GM12878 (cell line): ENCODE results near the gene TRMT1. TPM values are rescaled to one million over a fixed set of nuclear protein-coding genes. Genes with fewer than 3 reads are reported as not detected.
A peak's percentile ranks its signal among the peaks of the same experiment; 100 is the strongest.

Source experiments
- ATF7 ChIP-seq: fragments of 450-650 bp; IDR thresholded peaks from 2 replicates; pipeline ENCODE4 v1.6.1; 2016; ENCODE audit warnings: low read depth, mild to moderate bottlenecking
- BHLHE40 ChIP-seq, 2 experiments: fragments of 450-650 bp in 1 of 2; IDR thresholded peaks; 2 replicates each; pipeline ENCODE4 v1.6.1; 2011 to 2017; ENCODE audit warnings: low read depth in 2 of 2, borderline replicate concordance in 1 of 2, improper control_type of control experiment in 1 of 2, low read length in 1 of 2, mild to moderate bottlenecking in 1 of 2
- CEBPB ChIP-seq, 2 experiments: fragments of 150-350 bp in 1 of 2; IDR thresholded peaks; 2 replicates each; pipeline ENCODE4 v1.6.1; 2012 to 2014; ENCODE audit warnings: low read depth in 2 of 2, low read length in 2 of 2, borderline replicate concordance in 1 of 2, inconsistent platforms in 1 of 2
- CHD1 ChIP-seq: IDR thresholded peaks from 2 replicates; pipeline ENCODE4 v1.6.1; 2012; ENCODE audit warnings: low read depth, low read length, improper control_type of control experiment
- CREB1 ChIP-seq: IDR thresholded peaks from 2 replicates; pipeline ENCODE4 v1.6.1; 2012; ENCODE audit warnings: low read depth, mild to moderate bottlenecking, inconsistent platforms
- E2F4 ChIP-seq: IDR thresholded peaks from 2 replicates; pipeline ENCODE4 v1.6.1; 2012; ENCODE audit warnings: low read depth, low read length, improper control_type of control experiment
- EGR1 ChIP-seq, 2 experiments: IDR thresholded peaks; 1 replicate in 1 of 2; 2 replicates in 1 of 2; pipeline ENCODE4 v1.6.1; 2011 to 2012; ENCODE audit warnings: low read depth in 2 of 2, low read length in 2 of 2, borderline replicate concordance in 1 of 2, mild to moderate bottlenecking in 1 of 2, moderate library complexity in 1 of 2
- HDGF ChIP-seq: fragments of 450-650 bp; IDR thresholded peaks from 2 replicates; pipeline ENCODE4 v1.6.1; 2016; ENCODE audit warnings: antibody characterized with exemption
- IKZF2 ChIP-seq, 2 experiments: fragments of 450-650 bp; IDR thresholded peaks; 2 replicates each; pipeline ENCODE4 v1.6.1; 2017; ENCODE audit warnings: mild to moderate bottlenecking in 2 of 2, moderate library complexity in 2 of 2
- JUNB ChIP-seq: IDR thresholded peaks from 2 replicates; pipeline ENCODE4 v1.6.1; 2016; ENCODE audit warnings: antibody characterized with exemption, mild to moderate bottlenecking
- MLLT1 ChIP-seq: fragments of 450-650 bp; IDR thresholded peaks from 2 replicates; pipeline ENCODE4 v1.6.1; 2016; ENCODE audit warnings: mild to moderate bottlenecking
- MTA2 ChIP-seq: fragments of 450-650 bp; IDR thresholded peaks from 2 replicates; pipeline ENCODE4 v1.6.1; 2016; ENCODE audit warnings: low read depth, mild to moderate bottlenecking, moderate library complexity
- MXI1 ChIP-seq: fragments of 150-350 bp; IDR thresholded peaks from 2 replicates; pipeline ENCODE4 v1.6.1; 2011; ENCODE audit warnings: low read depth, mild to moderate bottlenecking, inconsistent platforms, low read length, improper control_type of control experiment
- MYC ChIP-seq: IDR thresholded peaks from 2 replicates; pipeline ENCODE4 v1.6.1; 2011; ENCODE audit warnings: mild to moderate bottlenecking, low read length, moderate library complexity, inconsistent platforms; ENCODE audit not compliant: insufficient read depth, insufficient replicate concordance, insufficient read length, severe bottlenecking
- NBN ChIP-seq: fragments of 450-650 bp; IDR thresholded peaks from 2 replicates; pipeline ENCODE4 v1.6.1; 2016
- NFXL1 ChIP-seq: fragments of 450-650 bp; IDR thresholded peaks from 2 replicates; pipeline ENCODE4 v1.6.1; 2017; ENCODE audit warnings: antibody characterized with exemption, mild to moderate bottlenecking, borderline replicate concordance
- NR2C1 ChIP-seq: fragments of 450-650 bp; IDR thresholded peaks from 2 replicates; pipeline ENCODE4 v1.6.1; 2017; ENCODE audit warnings: antibody characterized with exemption, mild to moderate bottlenecking, moderate library complexity
- NR2F1 ChIP-seq: fragments of 450-650 bp; conservative IDR thresholded peaks from 2 replicates; pipeline ENCODE4 v1.6.1; 2017; ENCODE audit warnings: mild to moderate bottlenecking
- PML ChIP-seq: IDR thresholded peaks from 2 replicates; pipeline ENCODE4 v1.6.1; 2012; ENCODE audit warnings: low read length, inconsistent platforms
- POLR2AphosphoS2 ChIP-seq: IDR thresholded peaks from 2 replicates; pipeline ENCODE4 v1.6.1; 2011; ENCODE audit warnings: low read depth, mild to moderate bottlenecking, low read length, improper control_type of control experiment, moderate library complexity
- SREBF2 ChIP-seq: IDR thresholded peaks from 2 replicates; pipeline ENCODE4 v1.6.1; 2012; ENCODE audit warnings: mild to moderate bottlenecking, low read length
- SUZ12 ChIP-seq: fragments of 200-600 bp; sonication (generic); IDR thresholded peaks from one replicate; pipeline ENCODE4 v1.6.1; 2018; ENCODE audit warnings: antibody characterized with exemption, mild to moderate bottlenecking; ENCODE audit not compliant: unreplicated experiment
- TCF7 ChIP-seq: IDR thresholded peaks from 2 replicates; pipeline ENCODE4 v1.6.1; 2014; ENCODE audit warnings: antibody characterized with exemption, borderline replicate concordance
- ZBTB40 ChIP-seq: fragments of 450-650 bp; IDR thresholded peaks from 2 replicates; pipeline ENCODE4 v1.6.1; 2016; ENCODE audit warnings: mild to moderate bottlenecking, moderate library complexity, borderline replicate concordance
- ZNF24 ChIP-seq: fragments of 450-650 bp; IDR thresholded peaks from 2 replicates; pipeline ENCODE4 v1.6.1; 2017; ENCODE audit warnings: antibody characterized with exemption, mild to moderate bottlenecking
- ZSCAN29 ChIP-seq: fragments of 450-650 bp; IDR thresholded peaks from 2 replicates; pipeline ENCODE4 v1.6.1; 2017; ENCODE audit warnings: mild to moderate bottlenecking, moderate library complexity
- polyA plus RNA-seq, 11 experiments: library from polyadenylated mRNA; depleted of rRNA in 4 of 11; unstranded in 6 of 11; stranded (reverse) in 5 of 11; fragments of >200 nt; fragmentation: Nextera tagmentation in 4 of 11; fragmentation: Illumina TruSeq in 1 of 11; extraction: Ambion mirVana in 4 of 11; extraction: Trizol in 1 of 11; gene quantifications; 1 replicate in 1 of 11; 2 replicates in 10 of 11; pipeline versions ENCODE4 v1.2.1 to v1.2.3, GENCODE V29; 2011 to 2016; ENCODE audit warnings: inconsistent platforms in 2 of 11, missing spikeins in 2 of 11, low read depth in 1 of 11
- total RNA-seq, 4 experiments: library from RNA; depleted of rRNA in 3 of 4; stranded (reverse); fragments of >200 nt in 3 of 4; fragmentation: Illumina TruSeq in 1 of 4; extraction: Trizol in 1 of 4; gene quantifications; 2 replicates each; pipeline versions ENCODE4 v1.2.1 to v1.2.3, GENCODE V29; 2013 to 2021

Gene TRMT1
- total and polyA plus RNA-seq, 10 of the 15 experiments (the other 5 are each of a cell fraction or from before 2014, with no cell fraction given) = 3.4 to 68.8 (median 34.8) TPM

GRCh38 chr19:13154241-13154778 lies 37.8 kb upstream of the TRMT1 start (continued):
- peak; percentile 71 to 99 for TF ChIP-seq EGR1 (IDR thresholded peaks at IDR 0.05; ENCODE audit: borderline replicate concordance in 1 of 2, low read depth in 2 of 2, low read length in 2 of 2)
- no peak for TF ChIP-seq MYC
- peak; percentile 61 to 78; a peak in 3 of 4 replicates for TF ChIP-seq BHLHE40 (IDR thresholded peaks at IDR 0.05; ENCODE audit: borderline replicate concordance in 1 of 2, low read depth in 2 of 2, low read length in 1 of 2)
- no peak for TF ChIP-seq SUZ12
- no peak for TF ChIP-seq JUNB
- TF ChIP-seq MXI1 = peak; percentile 66; the same call in 1 of the 2 replicates
- peak; percentile 72; the same call in 1 of the 2 replicates for TF ChIP-seq NBN
- TF ChIP-seq ZSCAN29 = 0 out of 2 replicates have a peak, but pooled peaks have one; percentile 50
- TF ChIP-seq IKZF2 (IDR thresholded peaks at IDR 0.05) = peak in 1 of 2 experiments; percentile 72
- TF ChIP-seq PML = no peak
- no peak for TF ChIP-seq NFXL1
- TF ChIP-seq E2F4 = no peak
- TF ChIP-seq SREBF2 = no peak
- peak; percentile 97 for TF ChIP-seq MLLT1
- TF ChIP-seq NR2C1 = no peak
- TF ChIP-seq CREB1 = no peak
- TF ChIP-seq ZBTB40 = peak; percentile 38; the same call in 1 of the 2 replicates
- TF ChIP-seq MTA2 = no peak
- TF ChIP-seq POLR2AphosphoS2 = peak; percentile 40; the same call in 1 of the 2 replicates
- TF ChIP-seq ATF7 = peak; percentile 92
- TF ChIP-seq HDGF = peak; percentile 40; the same call in 1 of the 2 replicates
- peak; percentile 21; the same call in 1 of the 2 replicates for TF ChIP-seq ZNF24
- TF ChIP-seq CHD1 = peak; percentile 74; the same call in 1 of the 2 replicates
- TF ChIP-seq CEBPB (IDR thresholded peaks at IDR 0.05; ENCODE audit: borderline replicate concordance in 1 of 2, low read depth in 2 of 2, low read length in 2 of 2) = 0 out of 4 replicates have a peak, but pooled peaks of 1 of the 2 experiments have one; percentile 18
- peak; percentile 25; the same call in 1 of the 2 replicates for TF ChIP-seq NR2F1
- TF ChIP-seq TCF7 = no peak
